Immature natural killer cell (primary cell): Measurements from ENCODE around the gene FAM200A. TPM values are rescaled to one million over a fixed set of nuclear protein-coding genes. Genes with fewer than 3 reads are reported as not detected.
"Not testable (repeated sequence)": the region's sequence is repeated elsewhere in the genome, so short reads cannot be mapped to it uniquely, and the experiment has no call there.

Experiments
- DNase-seq, 3 donors: peaks; one replicate each; pipeline ENCODE4 v3.0.0; 2022; ENCODE audit warnings: mixed read lengths in 1 of 3
- H3K27ac Mint-ChIP-seq, 6 donors: one replicate each; pipeline ENCODE4 v1.8.0; 2020; ENCODE audit warnings: mixed read lengths in 6 of 6, mild to moderate bottlenecking in 5 of 6, inconsistent platforms in 4 of 6, moderate library complexity in 3 of 6
- H3K27me3 Mint-ChIP-seq, 3 donors: one replicate each; pipeline ENCODE4 v1.8.0; 2020 to 2021; ENCODE audit warnings: low read depth in 3 of 3, mild to moderate bottlenecking in 3 of 3, mixed read lengths in 3 of 3, moderate library complexity in 3 of 3, inconsistent platforms in 1 of 3
- H3K36me3 Mint-ChIP-seq, 3 donors: one replicate each; pipeline ENCODE4 v1.8.0; 2020; ENCODE audit warnings: mixed read lengths in 3 of 3, inconsistent platforms in 2 of 3, mild to moderate bottlenecking in 2 of 3
- H3K4me1 Mint-ChIP-seq, 2 donors: one replicate each; pipeline ENCODE4 v1.8.0; 2020; ENCODE audit warnings: inconsistent platforms in 2 of 2, mild to moderate bottlenecking in 2 of 2, mixed read lengths in 2 of 2, moderate library complexity in 1 of 2
- H3K4me3 Mint-ChIP-seq, 5 donors: one replicate each; pipeline ENCODE4 v1.8.0; 2020; ENCODE audit warnings: mild to moderate bottlenecking in 5 of 5, mixed read lengths in 5 of 5, inconsistent platforms in 3 of 5, moderate library complexity in 3 of 5
- H3K9me3 Mint-ChIP-seq, 6 donors: one replicate each; pipeline ENCODE4 v1.8.0; 2020; ENCODE audit warnings: mild to moderate bottlenecking in 6 of 6, mixed read lengths in 6 of 6, inconsistent platforms in 4 of 6, moderate library complexity in 3 of 6
- polyA plus RNA-seq, 3 donors: library from polyadenylated mRNA; unstranded; fragments of 300-500 nt; fragmentation: Illumina TruSeq; gene quantifications; one replicate each; pipeline ENCODE4 v1.2.3, GENCODE V29; 2021

FAM200A gene
- 1 to 10 TPM in 2 of 3 donors, not detected in 1; 1.9 to 4.7 TPM for polyA plus RNA-seq

GRCh38 chr7:99551767-99552463, at the start of gene FAM200A:
FAM200A (minus strand) TSS chr7:99552114; CDS start chr7:99548407, 3,707 bp downstream.
- peaks cover 29 to 36% of the 10 kb centered on the region in 2 donors for H3K4me1 Mint-ChIP-seq
- peaks cover 0 to 5% (median 0%) of the 10 kb centered on the region in 3 donors for H3K27me3 Mint-ChIP-seq
- H3K36me3 Mint-ChIP-seq, result peaks cover 0 to 8% (median 3%) of the 10 kb centered on the region in 3 donors
- H3K9me3 Mint-ChIP-seq, result no peaks in the 10 kb centered on the region
- peak within 1 kb of the TSS; percentile 84 to 97 (median 90) for H3K27ac Mint-ChIP-seq
- H3K4me3 Mint-ChIP-seq, result peak within 1 kb of the TSS; percentile 70 to 96 (median 93)
- DNase-seq, result peak; percentile 79 to 85 (median 85)

GRCh38 chr7:99599836-99600235, 47.9 kb upstream of the FAM200A start:
- Mint-ChIP-seq H3K27me3 (peaks cover 0 to 3% (median 0%) of the 10 kb centered on the region in 3 donors), H3K4me1 (no peaks in the 10 kb centered on the region), H3K27ac (no peak overlapping the region), H3K36me3 (no peaks in the 10 kb centered on the region), H3K9me3 (no peaks in the 10 kb centered on the region), H3K4me3 (no peak overlapping the region)
- DNase-seq, result no peak

GRCh38 chr7:99597762-99598501, 46.0 kb upstream of the FAM200A start, which contains the start of gene TMEM225B:
TMEM225B (plus strand) TSS chr7:99598267; CDS start chr7:99604389, 6,122 bp downstream.
- no peaks in the 10 kb centered on the region for H3K4me1 Mint-ChIP-seq
- peak in 1 of 3 donors; percentile 10 for DNase-seq
- peaks cover 0 to 3% (median 0%) of the 10 kb centered on the region in 3 donors for H3K27me3 Mint-ChIP-seq
- no peaks in the 10 kb centered on the region for H3K9me3 Mint-ChIP-seq
- no peak within 1 kb of the TSS for H3K27ac Mint-ChIP-seq
- H3K4me3 Mint-ChIP-seq, result no peak within 1 kb of the TSS
- H3K36me3 Mint-ChIP-seq, result no peaks in the 10 kb centered on the region

- H3K4me1 Mint-ChIP-seq, result no peaks in the 10 kb centered on the region
- no peak for DNase-seq
- no peak overlapping the region for H3K27ac Mint-ChIP-seq
- H3K9me3 Mint-ChIP-seq, result no peaks in the 10 kb centered on the region
- no peaks in the 10 kb centered on the region for H3K36me3 Mint-ChIP-seq
- peaks cover 0 to 3% (median 0%) of the 10 kb centered on the region in 3 donors for H3K27me3 Mint-ChIP-seq
- no peak overlapping the region for H3K4me3 Mint-ChIP-seq
Observed at GRCh38 chr7:99596408-99596955, 44.6 kb upstream of the FAM200A start.

- H3K9me3 Mint-ChIP-seq, result no peaks in the 10 kb centered on the region
- no peaks in the 10 kb centered on the region for H3K36me3 Mint-ChIP-seq
- no peak overlapping the region for H3K4me3 Mint-ChIP-seq
- H3K4me1 Mint-ChIP-seq, result no peaks in the 10 kb centered on the region
- DNase-seq, result no peak
- no peak overlapping the region for H3K27ac Mint-ChIP-seq
- peaks cover 0 to 3% (median 0%) of the 10 kb centered on the region in 3 donors for H3K27me3 Mint-ChIP-seq
Observed at GRCh38 chr7:99594948-99595745, 43.2 kb upstream of the FAM200A start.

- Mint-ChIP-seq H3K27me3 (peaks cover 0 to 4% (median 0%) of the 10 kb centered on the region in 3 donors), H3K4me3 (no peak overlapping the region), H3K4me1 (no peaks in the 10 kb centered on the region), H3K9me3 (no peaks in the 10 kb centered on the region), H3K27ac (no peak overlapping the region), H3K36me3 (no peaks in the 10 kb centered on the region)
- DNase-seq, result no peak
Observed at GRCh38 chr7:99588868-99589267, 37.0 kb upstream of the FAM200A start.

- not testable (repeated sequence) for H3K27me3 Mint-ChIP-seq, H3K36me3 Mint-ChIP-seq, H3K9me3 Mint-ChIP-seq, DNase-seq
- Mint-ChIP-seq H3K4me3 (peak overlapping the region; percentile 82 to 96 (median 90)), H3K4me1 (peaks cover 13 to 14% of the 10 kb centered on the region in 2 donors), H3K27ac (peak overlapping the region; percentile 57 to 82 (median 69))
Observed at GRCh38 chr7:99580778-99581332, 28.9 kb upstream of the FAM200A start.

GRCh38 chr7:99579956-99580777, 28.3 kb upstream of the FAM200A start:
- no peaks in the 10 kb centered on the region for H3K36me3 Mint-ChIP-seq
- H3K27ac Mint-ChIP-seq, result peak overlapping the region; percentile 48 to 82 (median 74)
- peaks cover 13 to 14% of the 10 kb centered on the region in 2 donors for H3K4me1 Mint-ChIP-seq
- no peaks in the 10 kb centered on the region for H3K9me3 Mint-ChIP-seq
- H3K27me3 Mint-ChIP-seq, result peaks cover 0 to 8% (median 6%) of the 10 kb centered on the region in 3 donors
- peak overlapping the region; percentile 82 to 96 (median 90) for H3K4me3 Mint-ChIP-seq
- peak; percentile 37 to 44 (median 40) for DNase-seq

GRCh38 chr7:99579281-99579955, 27.5 kb upstream of the FAM200A start:
- DNase-seq, result no peak
- Mint-ChIP-seq H3K27me3 (peaks cover 0 to 8% (median 6%) of the 10 kb centered on the region in 3 donors), H3K4me1 (peaks cover 13 to 14% of the 10 kb centered on the region in 2 donors), H3K4me3 (peak overlapping the region; percentile 82 to 96 (median 90)), H3K9me3 (no peaks in the 10 kb centered on the region), H3K27ac (peak overlapping the region in 3 of 6 donors; percentile 30 to 72 (median 51)), H3K36me3 (no peaks in the 10 kb centered on the region)

GRCh38 chr7:99576251-99576650, 24.3 kb upstream of the FAM200A start:
- Mint-ChIP-seq H3K4me1 (peaks cover 13 to 15% of the 10 kb centered on the region in 2 donors), H3K27ac (no peak overlapping the region), H3K9me3 (no peaks in the 10 kb centered on the region), H3K4me3 (no peak overlapping the region), H3K36me3 (peaks cover 0 to 8% (median 0%) of the 10 kb centered on the region in 3 donors), H3K27me3 (peaks cover 0 to 2% (median 1%) of the 10 kb centered on the region in 3 donors)
- no peak for DNase-seq

- Mint-ChIP-seq H3K27ac (peak overlapping the region in 3 of 6 donors; percentile 4 to 41 (median 10)), H3K9me3 (no peaks in the 10 kb centered on the region), H3K4me3 (no peak overlapping the region), H3K36me3 (peaks cover 0 to 8% (median 0%) of the 10 kb centered on the region in 3 donors), H3K4me1 (peaks cover 0 to 4% of the 10 kb centered on the region in 2 donors), H3K27me3 (peaks cover 0 to 2% (median 0%) of the 10 kb centered on the region in 3 donors)
- DNase-seq, result no peak
Observed at GRCh38 chr7:99573257-99573656, 21.3 kb upstream of the FAM200A start.

GRCh38 chr7:99571768-99572167, 19.9 kb upstream of the FAM200A start:
- no peaks in the 10 kb centered on the region for H3K27me3 Mint-ChIP-seq
- no peaks in the 10 kb centered on the region for H3K9me3 Mint-ChIP-seq
- H3K27ac Mint-ChIP-seq, result peak overlapping the region in 2 of 6 donors; percentile 1 to 63
- H3K4me1 Mint-ChIP-seq, result peaks cover 0 to 4% of the 10 kb centered on the region in 2 donors
- H3K4me3 Mint-ChIP-seq, result no peak overlapping the region
- DNase-seq, result no peak
- H3K36me3 Mint-ChIP-seq, result peaks cover 0 to 8% (median 0%) of the 10 kb centered on the region in 3 donors
